GM18907 (cell line): ENCODE data around the gene SPRYD4.
A peak's percentile ranks its signal among the peaks of the same experiment; 100 is the strongest.

ENCODE experiments used
- ATAC-seq: cut with Tn5 transposase; IDR thresholded peaks from one replicate; pipeline ENCODE4 v1.9.1; 2021; ENCODE audit warnings: mild to moderate bottlenecking, moderate library complexity; ENCODE audit not compliant: unreplicated experiment

Gene SPRYD4

GRCh38 chr12:56520048-56520447 is 51.7 kb downstream of the SPRYD4 start:
- no peak for ATAC-seq

DNA sequence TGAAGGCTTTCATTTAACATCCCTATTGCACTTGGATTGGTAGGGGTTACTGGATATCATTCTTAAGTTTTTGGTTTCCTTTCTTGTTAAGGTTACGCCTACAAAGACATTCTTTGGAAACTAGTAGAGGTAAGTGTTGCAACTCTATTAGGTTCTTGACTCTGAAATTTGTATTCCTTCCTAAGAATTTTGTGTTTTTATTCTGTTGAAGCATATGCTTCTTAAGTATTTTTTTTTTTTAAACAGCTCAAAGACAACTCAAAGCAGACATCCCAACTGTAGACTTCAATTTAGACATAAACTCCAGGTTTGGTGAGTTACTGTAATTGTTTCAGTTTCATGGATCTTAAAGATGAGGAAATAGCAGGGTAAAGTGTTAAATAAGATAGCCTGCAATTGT is 52.1 kb downstream of the SPRYD4 start:
- no peak for ATAC-seq

- ATAC-seq: no peak
Measured at GRCh38 chr12:56521209-56521589, 52.8 kb downstream of the SPRYD4 start.

GRCh38 chr12:56521590-56522371 is 53.4 kb downstream of the SPRYD4 start, which contains the start of gene RBMS2:
Gene RBMS2, plus strand, starts transcription at chr12:56521820. Its CDS starts 204 bp downstream, at chr12:56522024.
- ATAC-seq: peak; percentile 63

GRCh38 chr12:56522411-56523193 is 54.2 kb downstream of the SPRYD4 start:
- ATAC-seq: no peak

- no peak for ATAC-seq
Measured at GRCh38 chr12:56528846-56529245, 60.5 kb downstream of the SPRYD4 start.
